ENCODE data around the gene ALKBH8. TPM values are rescaled to one million over a fixed set of nuclear protein-coding genes. Genes with fewer than 3 reads are reported as not detected.
"Not testable (repeated sequence)": the region's sequence is repeated elsewhere in the genome, so short reads cannot be mapped to it uniquely, and the experiment has no call there.

Gene ALKBH8
- total RNA-seq, 2 experiments from 2014 or later = 12.2 to 16.8 TPM

DNA sequence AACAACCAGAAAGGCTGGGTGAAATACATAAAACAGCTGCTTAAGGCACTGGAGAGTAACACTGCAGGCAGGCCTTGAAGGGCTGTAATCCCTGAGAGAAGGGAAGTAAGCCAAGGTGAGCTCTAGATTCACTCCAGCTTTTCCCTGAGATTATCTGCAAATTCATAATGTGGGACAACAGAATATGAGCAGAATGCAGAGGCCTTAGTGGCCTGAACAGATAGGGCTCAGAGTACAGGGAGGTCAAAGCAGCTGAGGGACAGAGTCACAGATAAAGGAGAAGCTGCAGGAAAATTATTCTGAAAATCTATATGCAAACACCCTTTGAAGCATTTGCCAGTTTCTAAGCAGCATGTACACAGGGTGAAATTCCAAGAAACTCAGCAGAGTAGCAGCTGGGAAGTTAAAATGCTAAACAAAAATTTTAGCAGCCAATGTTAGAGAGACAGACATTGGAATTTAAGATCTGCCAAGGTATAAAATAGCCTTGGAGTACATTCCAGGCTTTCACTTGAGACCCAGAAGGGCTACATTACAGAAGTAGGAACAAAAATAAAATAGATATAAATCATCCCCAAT lies 59.8 kb downstream of the ALKBH8 start:
- CTCF ChIA-PET (ENCODE audit: unreplicated experiment) = no interaction called here

DNA sequence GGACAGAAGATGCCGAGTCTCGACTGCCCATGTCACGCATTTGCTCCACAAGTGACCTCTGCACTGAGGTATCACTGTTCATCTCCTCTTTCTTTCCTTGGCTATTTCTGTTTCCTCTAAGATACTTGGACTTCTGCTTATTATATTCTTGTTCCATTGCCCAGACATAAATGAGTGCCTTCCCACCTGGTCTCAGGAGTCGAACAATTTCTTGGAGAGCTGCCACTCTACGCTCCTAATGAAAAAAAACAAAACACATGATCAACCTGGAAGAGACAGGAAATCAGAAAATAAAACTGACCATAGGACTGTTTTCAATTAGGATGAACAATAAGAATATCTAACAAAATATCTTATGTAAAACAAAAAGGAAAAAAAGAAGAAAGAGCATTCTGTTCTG lies 60.6 kb downstream of the ALKBH8 start:
- Histone ChIP-seq H3K79me2 (ENCODE audit: insufficient read depth, low read depth, low read length) (no peaks in the 10 kb centered on the region), H3K9me3 (ENCODE audit: low read length) (peaks cover 18% of the 10 kb centered on the region), H3K36me3 (ENCODE audit: insufficient read depth, low read length) (peaks cover 74% of the 10 kb centered on the region), H2AFZ (ENCODE audit: low read length) (no peak overlapping the region), H3K4me2 (ENCODE audit: low read length) (no peak overlapping the region), H3K4me3 (ENCODE audit: low read depth, low read length, poor library complexity, severe bottlenecking) (no peak overlapping the region), H3K27ac (ENCODE audit: low read depth, low read length, poor library complexity, severe bottlenecking) (no peak overlapping the region), H3K9me2 (ENCODE audit: insufficient read depth, low read length) (no peaks in the 10 kb centered on the region), H4K20me1 (ENCODE audit: insufficient read depth, low read length) (no peaks in the 10 kb centered on the region), H3K4me1 (ENCODE audit: insufficient read depth, low read length, poor library complexity, severe bottlenecking) (no peaks in the 10 kb centered on the region)
- no peak for DNase-seq (ENCODE audit: low spot score)
- TF ChIP-seq EZH2phosphoT487 (IDR thresholded peaks at IDR 0.05; ENCODE audit: borderline replicate concordance, low read depth, low read length) = no peak
- TF ChIP-seq, protein P1, sequence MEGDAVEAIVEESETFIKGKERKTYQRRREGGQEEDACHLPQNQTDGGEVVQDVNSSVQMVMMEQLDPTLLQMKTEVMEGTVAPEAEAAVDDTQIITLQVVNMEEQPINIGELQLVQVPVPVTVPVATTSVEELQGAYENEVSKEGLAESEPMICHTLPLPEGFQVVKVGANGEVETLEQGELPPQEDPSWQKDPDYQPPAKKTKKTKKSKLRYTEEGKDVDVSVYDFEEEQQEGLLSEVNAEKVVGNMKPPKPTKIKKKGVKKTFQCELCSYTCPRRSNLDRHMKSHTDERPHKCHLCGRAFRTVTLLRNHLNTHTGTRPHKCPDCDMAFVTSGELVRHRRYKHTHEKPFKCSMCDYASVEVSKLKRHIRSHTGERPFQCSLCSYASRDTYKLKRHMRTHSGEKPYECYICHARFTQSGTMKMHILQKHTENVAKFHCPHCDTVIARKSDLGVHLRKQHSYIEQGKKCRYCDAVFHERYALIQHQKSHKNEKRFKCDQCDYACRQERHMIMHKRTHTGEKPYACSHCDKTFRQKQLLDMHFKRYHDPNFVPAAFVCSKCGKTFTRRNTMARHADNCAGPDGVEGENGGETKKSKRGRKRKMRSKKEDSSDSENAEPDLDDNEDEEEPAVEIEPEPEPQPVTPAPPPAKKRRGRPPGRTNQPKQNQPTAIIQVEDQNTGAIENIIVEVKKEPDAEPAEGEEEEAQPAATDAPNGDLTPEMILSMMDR (conservative IDR thresholded peaks at IDR 0.05; ENCODE audit: low read length) = no peak
- CTCF ChIA-PET (ENCODE audit: unreplicated experiment) = no interaction called here
- POLR2A ChIA-PET = interaction anchor here (0.6 kb wide), 1 partner anchor 137 kb away, joined by 3 read pairs; no protein-coding TSS in a partner anchor
- BruUV-seq (replicated peaks) = no TSS peak
- intact Hi-C loops (cut with micrococcal nuclease; ENCODE audit: unreplicated experiment) = no loop called here

More for the DNA sequence above, 59.8 kb downstream of the ALKBH8 start:
- H2AFZ ChIP-seq (ENCODE audit: low read length) = no peak overlapping the region
- TF ChIP-seq EZH2phosphoT487 (IDR thresholded peaks at IDR 0.05; ENCODE audit: borderline replicate concordance, low read depth, low read length) = no peak
- TF ChIP-seq, protein P1 (conservative IDR thresholded peaks at IDR 0.05; ENCODE audit: low read length) = no peak
- no peak for DNase-seq (ENCODE audit: low spot score)
- no peak overlapping the region for H3K4me2 ChIP-seq (ENCODE audit: low read length)
- H3K4me3 ChIP-seq (ENCODE audit: low read depth, low read length, poor library complexity, severe bottlenecking) = no peak overlapping the region
- no TSS peak for BruUV-seq (replicated peaks)
- no peaks in the 10 kb centered on the region for H3K9me2 ChIP-seq (ENCODE audit: insufficient read depth, low read length)
- H4K20me1 ChIP-seq (ENCODE audit: insufficient read depth, low read length) = no peaks in the 10 kb centered on the region
- no peaks in the 10 kb centered on the region for H3K79me2 ChIP-seq (ENCODE audit: insufficient read depth, low read depth, low read length)
- intact Hi-C loops (cut with micrococcal nuclease; ENCODE audit: unreplicated experiment) = no loop called here
- H3K9me3 ChIP-seq (ENCODE audit: low read length) = peaks cover 18% of the 10 kb centered on the region
- H3K36me3 ChIP-seq (ENCODE audit: insufficient read depth, low read length) = peaks cover 74% of the 10 kb centered on the region
- no peak overlapping the region for H3K27ac ChIP-seq (ENCODE audit: low read depth, low read length, poor library complexity, severe bottlenecking)
- POLR2A ChIA-PET = interaction anchor here (0.6 kb wide), 1 partner anchor 136 kb away, joined by 3 read pairs; no protein-coding TSS in a partner anchor
- H3K4me1 ChIP-seq (ENCODE audit: insufficient read depth, low read length, poor library complexity, severe bottlenecking) = no peaks in the 10 kb centered on the region

- no peaks in the 10 kb centered on the region for H3K9me2 ChIP-seq (ENCODE audit: insufficient read depth, low read length)
- no peaks in the 10 kb centered on the region for H3K4me1 ChIP-seq (ENCODE audit: insufficient read depth, low read length, poor library complexity, severe bottlenecking)
- H3K4me2 ChIP-seq (ENCODE audit: low read length) = no peak overlapping the region
- intact Hi-C loops (cut with micrococcal nuclease; ENCODE audit: unreplicated experiment) = no loop called here
- no peak for TF ChIP-seq EZH2phosphoT487 (IDR thresholded peaks at IDR 0.05; ENCODE audit: borderline replicate concordance, low read depth, low read length)
- TF ChIP-seq, protein P1 (conservative IDR thresholded peaks at IDR 0.05; ENCODE audit: low read length) = no peak
- BruUV-seq (replicated peaks) = no TSS peak
- H3K27ac ChIP-seq (ENCODE audit: low read depth, low read length, poor library complexity, severe bottlenecking) = no peak overlapping the region
- peaks cover 60% of the 10 kb centered on the region for H3K36me3 ChIP-seq (ENCODE audit: insufficient read depth, low read length)
- no peaks in the 10 kb centered on the region for H3K79me2 ChIP-seq (ENCODE audit: insufficient read depth, low read depth, low read length)
- no peaks in the 10 kb centered on the region for H4K20me1 ChIP-seq (ENCODE audit: insufficient read depth, low read length)
- no peak overlapping the region for H3K4me3 ChIP-seq (ENCODE audit: low read depth, low read length, poor library complexity, severe bottlenecking)
- POLR2A ChIA-PET = no interaction called here
- DNase-seq (ENCODE audit: low spot score) = no peak
- peaks cover 18% of the 10 kb centered on the region for H3K9me3 ChIP-seq (ENCODE audit: low read length)
- H2AFZ ChIP-seq (ENCODE audit: low read length) = no peak overlapping the region
- CTCF ChIA-PET (ENCODE audit: unreplicated experiment) = no interaction called here
These were observed 63.8 kb downstream of the ALKBH8 start for GRCh38 chr11:107501713-107502112.

DNA sequence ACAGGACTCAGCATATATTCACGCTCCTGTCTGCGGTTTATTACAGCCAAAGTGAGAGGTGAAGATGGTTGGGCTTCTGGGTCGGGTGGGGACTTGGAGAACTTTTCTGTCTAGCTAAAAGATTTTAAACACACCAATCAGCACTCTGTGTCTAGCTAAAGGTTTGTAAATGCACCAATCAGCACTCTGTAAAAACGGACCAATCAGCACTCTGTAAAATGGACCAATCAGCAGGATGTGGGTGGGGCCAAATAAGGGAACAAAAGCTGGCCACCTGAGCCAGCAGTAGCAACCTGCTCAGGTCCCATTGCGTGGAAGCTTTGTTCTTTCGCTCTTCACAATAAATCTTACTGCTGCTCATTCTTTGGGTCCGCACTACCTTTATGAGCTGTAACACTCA lies 68.2 kb downstream of the ALKBH8 start:
- H3K79me2 ChIP-seq (ENCODE audit: insufficient read depth, low read depth, low read length); H3K4me2 ChIP-seq (ENCODE audit: low read length); DNase-seq (ENCODE audit: low spot score); POLR2A ChIA-PET; intact Hi-C loops (cut with micrococcal nuclease; ENCODE audit: unreplicated experiment); CTCF ChIA-PET (ENCODE audit: unreplicated experiment); H3K27ac ChIP-seq (ENCODE audit: low read depth, low read length, poor library complexity, severe bottlenecking); H2AFZ ChIP-seq (ENCODE audit: low read length); BruUV-seq (replicated peaks); H3K4me1 ChIP-seq (ENCODE audit: insufficient read depth, low read length, poor library complexity, severe bottlenecking); H4K20me1 ChIP-seq (ENCODE audit: insufficient read depth, low read length); H3K9me2 ChIP-seq (ENCODE audit: insufficient read depth, low read length); H3K4me3 ChIP-seq (ENCODE audit: low read depth, low read length, poor library complexity, severe bottlenecking): not testable (repeated sequence)
- Histone ChIP-seq H3K36me3 (ENCODE audit: insufficient read depth, low read length) (peaks cover 26% of the 10 kb centered on the region), H3K9me3 (ENCODE audit: low read length) (peaks cover 11% of the 10 kb centered on the region)

All from OCI-LY7 (cell line).